GM18951 (cell line): ENCODE measurements around the gene GNAI3.

Experiments used
- POLR2A ChIP-seq: IDR thresholded peaks from 4 replicates; pipeline ENCODE4 v1.6.1; 2011; ENCODE audit warnings: mild to moderate bottlenecking; ENCODE audit not compliant: insufficient read length, insufficient read depth; ENCODE audit errors: extremely low read depth
- in situ Hi-C: fragments of 300-500 bp; cut with MboI; formaldehyde crosslinking; loops from one replicate; pipeline ENCODE4 v1.12.0; 2022; ENCODE audit warnings: low sequenced_read_pairs, mixed read lengths, inconsistent platforms; ENCODE audit not compliant: unreplicated experiment

Gene GNAI3

DNA sequence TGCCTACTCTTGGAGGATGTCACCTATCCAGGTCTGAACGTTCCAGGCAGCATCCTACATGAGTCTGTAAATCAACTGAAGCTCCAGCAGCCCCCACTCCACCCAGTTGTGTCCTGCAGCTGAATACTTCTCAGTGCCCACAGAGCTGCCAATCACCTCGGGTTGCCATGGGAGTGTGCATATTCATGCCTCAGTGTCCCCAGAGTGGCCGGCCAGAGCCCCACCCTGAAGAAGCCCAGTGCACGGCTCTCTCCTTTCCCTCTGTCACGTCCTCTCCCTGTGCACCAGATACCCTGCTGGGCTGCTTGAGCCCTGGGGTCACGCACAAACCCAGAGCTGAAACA is 91.4 kb downstream of the GNAI3 start:
- in situ Hi-C loops, result loop anchor here (5.0 kb wide), 2 partner anchors 98 to 132 kb away; no protein-coding TSS in a partner anchor
- TF ChIP-seq POLR2A, result no peak

DNA sequence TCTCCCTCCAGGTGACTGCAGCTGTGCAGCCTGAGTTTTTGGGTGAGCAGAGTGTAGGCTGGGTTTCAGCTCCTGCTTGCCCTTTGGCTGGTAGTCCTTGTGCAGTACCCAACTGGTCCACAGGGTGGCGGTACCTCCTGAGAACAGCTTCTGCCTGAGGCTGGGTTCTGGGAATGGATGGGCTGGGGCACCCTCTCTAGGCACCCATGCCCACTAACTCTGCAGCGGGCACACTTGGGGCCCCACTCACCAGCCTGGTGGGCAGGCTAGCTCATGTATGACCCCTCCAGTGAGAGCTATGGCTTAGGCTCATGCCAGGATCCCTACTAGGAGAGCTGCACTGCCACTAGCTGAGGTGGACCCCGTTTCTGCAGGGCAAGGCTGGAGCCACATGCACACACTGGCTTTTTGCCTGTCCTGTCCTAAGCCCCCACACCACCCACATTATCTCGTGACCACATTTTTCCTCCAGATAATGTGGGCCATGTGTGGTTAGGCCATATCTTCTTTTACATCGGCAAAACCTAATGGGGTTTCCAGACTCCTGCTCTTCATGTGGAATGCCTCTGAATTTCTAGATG is 92.0 kb downstream of the GNAI3 start:
- no peak for TF ChIP-seq POLR2A
- in situ Hi-C loops, result loop anchor here (5.0 kb wide), 2 partner anchors 98 to 132 kb away; no protein-coding TSS in a partner anchor

DNA sequence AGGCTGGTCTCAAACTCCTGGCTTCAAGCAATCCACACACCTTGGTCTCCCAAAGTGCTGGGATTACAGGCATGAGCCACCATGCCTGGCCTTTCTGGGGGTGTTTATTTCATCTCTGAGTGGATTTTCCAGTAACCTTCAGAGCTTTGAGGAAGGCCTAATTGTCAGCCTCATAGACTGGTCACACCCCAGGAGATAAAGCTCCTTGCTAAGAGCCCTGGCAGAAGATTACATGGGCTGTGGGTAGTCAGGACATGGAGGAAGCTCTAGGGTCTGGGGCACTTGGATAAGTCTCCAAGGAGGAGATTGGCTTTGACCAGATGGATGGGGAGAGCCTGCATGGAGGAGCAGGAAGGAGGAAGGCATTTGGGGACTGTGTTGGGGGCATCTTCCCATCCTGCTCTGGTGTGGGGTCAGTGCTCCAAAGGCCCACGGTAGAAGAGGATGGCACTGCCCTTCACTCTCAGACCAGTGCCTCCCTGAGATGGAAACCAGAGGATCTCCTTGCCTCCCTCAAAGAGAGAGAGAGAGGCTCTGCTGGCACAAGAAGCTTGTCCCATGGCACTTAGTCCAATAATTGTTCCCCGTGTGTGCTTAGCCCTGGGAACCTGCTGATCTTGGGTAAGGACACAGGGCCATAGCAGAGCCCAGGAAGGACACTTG is 92.8 kb downstream of the GNAI3 start:
- in situ Hi-C loops, result loop anchor here (5.0 kb wide), 2 partner anchors 99 to 131 kb away; no protein-coding TSS in a partner anchor
- no peak for TF ChIP-seq POLR2A

DNA sequence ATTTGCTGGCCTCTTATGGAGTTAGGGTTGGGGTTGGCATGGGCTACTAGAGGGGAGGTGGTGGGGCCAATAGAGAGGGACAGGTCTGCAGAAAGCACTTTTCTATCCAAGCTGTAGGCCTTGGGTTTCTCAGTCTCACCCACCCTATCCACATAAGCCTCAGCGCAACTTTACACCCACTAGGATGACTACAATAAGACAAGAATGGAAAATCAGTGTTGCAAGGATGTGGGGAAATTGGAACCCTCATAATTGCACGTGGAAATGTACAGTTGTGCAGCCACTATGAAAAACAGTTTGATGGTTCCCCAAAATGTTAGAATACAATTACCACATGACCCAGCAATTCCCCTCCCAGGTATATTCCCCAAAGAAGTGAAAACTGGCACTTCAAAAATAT is 93.4 kb downstream of the GNAI3 start:
- no peak for TF ChIP-seq POLR2A
- in situ Hi-C loops, result loop anchor here (5.0 kb wide), 2 partner anchors 100 to 130 kb away; no protein-coding TSS in a partner anchor

DNA sequence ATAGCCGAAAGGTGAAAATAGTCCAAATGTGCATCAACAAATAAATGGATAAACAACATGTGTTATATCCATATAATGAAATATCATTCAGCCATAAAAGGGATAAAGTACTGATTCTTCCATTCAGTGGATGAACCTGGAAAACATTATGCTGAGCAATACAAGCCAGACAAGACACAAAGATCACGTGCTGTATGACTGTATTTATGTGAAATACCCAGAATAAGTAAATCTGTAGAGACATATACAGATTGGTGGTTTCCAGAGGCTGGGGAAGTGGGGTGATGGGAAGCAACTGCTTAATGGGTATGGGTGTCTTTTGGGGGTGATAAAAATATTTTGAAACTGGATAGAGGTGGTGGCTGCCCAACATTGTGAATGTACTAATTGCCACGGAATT is 94.2 kb downstream of the GNAI3 start:
- no peak for TF ChIP-seq POLR2A
- in situ Hi-C loops, result loop anchor here (5.0 kb wide), 2 partner anchors 100 to 130 kb away; no protein-coding TSS in a partner anchor

DNA sequence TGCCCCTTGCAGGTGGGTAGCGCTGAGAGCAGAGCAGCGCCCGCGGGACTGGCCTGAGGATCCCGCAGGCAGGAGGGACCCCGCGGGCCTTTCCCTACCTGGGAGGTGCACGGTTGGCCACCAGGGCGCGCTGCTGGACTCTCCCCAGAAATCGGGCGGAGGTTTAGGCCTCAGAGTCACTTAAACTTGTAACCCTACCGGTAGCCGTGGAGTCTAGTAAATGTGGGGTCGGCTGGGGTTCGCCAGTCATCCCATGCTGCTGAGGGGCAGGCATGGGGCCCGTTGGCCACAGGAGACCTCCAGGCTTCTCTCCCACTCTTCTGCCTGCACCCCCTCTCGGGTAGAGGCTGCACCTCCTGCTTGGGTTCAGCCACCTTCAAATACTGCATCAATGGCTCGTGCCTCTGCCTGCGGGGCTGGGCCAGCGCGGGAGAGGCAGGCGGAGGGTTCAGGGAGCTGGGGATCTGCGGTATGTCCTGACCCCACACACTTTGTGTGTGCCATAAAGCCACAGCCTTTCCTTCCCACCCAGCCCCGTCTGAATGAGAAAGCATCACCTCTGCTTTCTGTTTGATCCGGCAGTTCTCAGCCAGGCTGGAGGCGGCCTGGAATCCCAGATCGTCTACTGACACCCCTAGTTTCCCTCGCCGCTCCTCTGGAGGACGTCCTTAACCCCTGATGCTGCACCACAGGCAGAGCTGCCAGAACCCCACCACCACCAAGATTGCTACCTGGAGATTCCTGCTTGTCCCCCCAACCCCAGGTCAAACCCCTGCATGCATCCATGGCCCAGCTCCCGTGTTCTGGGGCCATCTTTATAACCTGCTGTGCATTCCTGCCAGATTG is 95.2 kb downstream of the GNAI3 start:
- TF ChIP-seq POLR2A, result no peak
- in situ Hi-C loops, result loop anchor here (5.0 kb wide), 2 partner anchors 101 to 129 kb away; no protein-coding TSS in a partner anchor

DNA sequence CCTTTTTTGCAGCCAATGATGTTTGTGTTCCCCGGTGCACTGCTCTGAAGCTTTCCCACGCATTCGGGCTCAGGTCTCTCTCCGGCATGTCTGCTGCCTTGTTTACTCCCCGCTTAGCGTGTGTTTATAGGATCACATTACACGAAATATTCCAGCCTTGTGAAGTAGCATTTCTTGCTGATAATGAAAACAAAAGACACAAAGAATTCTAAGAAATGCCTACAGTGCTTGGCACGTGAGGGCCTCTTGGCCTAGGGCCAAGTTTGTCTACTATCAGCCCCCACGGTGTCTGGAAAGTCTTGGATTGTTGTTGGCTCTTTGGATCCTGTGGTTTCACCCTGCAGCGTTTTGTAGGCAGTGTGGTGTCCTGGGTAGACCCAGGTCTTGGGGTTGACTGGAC is 96.3 kb downstream of the GNAI3 start:
- in situ Hi-C loops, result loop anchor here (5.0 kb wide), 2 partner anchors 102 to 128 kb away; no protein-coding TSS in a partner anchor
- TF ChIP-seq POLR2A, result no peak

DNA sequence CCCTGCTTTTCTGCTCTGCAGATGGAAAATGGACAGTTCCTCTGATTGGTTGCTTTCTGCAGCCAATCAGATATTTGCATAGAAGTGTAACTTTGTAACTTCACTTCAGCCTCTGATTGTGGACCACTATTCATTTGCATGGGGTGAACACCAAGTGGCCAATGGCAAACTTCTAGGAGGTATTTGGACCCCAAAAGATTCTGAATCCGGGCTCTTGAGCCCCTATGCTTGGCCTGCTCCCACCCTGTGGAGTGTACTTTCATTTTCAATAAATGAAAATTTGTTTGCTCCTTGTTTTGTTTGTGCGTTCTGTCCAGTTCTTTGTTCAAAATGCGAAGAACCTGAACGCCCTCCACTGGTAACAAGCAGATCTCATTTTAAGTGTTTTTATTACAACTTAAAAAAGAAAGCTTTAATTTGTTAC is 101.1 kb downstream of the GNAI3 start:
- no peak for TF ChIP-seq POLR2A
- in situ Hi-C loops, result no loop called here

DNA sequence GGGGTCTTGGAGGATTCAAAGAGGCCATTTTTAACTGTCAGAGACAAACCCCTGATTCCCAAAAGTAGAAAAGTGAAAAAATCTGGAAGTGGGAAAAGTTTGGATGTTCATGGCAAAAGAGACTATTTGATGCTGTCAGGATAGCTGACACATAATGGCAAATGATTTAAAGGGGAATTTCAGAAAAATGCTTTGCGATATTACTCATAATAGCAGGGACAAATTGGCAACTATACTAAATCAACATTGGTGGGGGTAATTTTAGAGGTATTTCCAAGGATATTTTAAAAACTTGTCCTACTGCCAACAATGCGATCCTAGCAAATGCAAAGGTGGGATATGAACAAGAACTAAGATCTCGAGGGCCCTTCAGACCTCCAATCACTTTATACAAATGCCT is 102.2 kb downstream of the GNAI3 start:
- in situ Hi-C loops, result loop anchor here (10.0 kb wide), 1 partner anchor 334 kb away; the partner anchor contains the start of gene AHCYL1
- TF ChIP-seq POLR2A, result no peak

DNA sequence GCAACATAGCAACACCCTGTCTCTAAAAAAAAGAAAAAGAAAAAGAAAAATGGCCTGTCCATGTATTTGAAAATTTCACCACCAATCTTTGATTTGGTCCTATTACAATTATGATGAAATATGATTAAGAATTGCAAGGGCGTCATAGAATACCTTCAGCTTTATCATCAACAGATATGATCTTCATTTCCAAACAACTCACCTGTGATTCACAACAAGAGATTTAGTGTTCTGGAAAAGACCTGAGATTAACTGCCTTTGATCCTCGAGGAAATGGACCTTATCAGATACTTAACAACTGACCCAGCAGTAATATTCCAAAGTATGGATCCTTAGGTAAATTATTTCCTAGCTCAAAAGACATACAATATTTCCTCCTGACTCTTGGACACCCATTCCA is 104.0 kb downstream of the GNAI3 start:
- in situ Hi-C loops, result loop anchor here (10.0 kb wide), 1 partner anchor 332 kb away; the partner anchor contains the start of gene AHCYL1
- TF ChIP-seq POLR2A, result no peak

DNA sequence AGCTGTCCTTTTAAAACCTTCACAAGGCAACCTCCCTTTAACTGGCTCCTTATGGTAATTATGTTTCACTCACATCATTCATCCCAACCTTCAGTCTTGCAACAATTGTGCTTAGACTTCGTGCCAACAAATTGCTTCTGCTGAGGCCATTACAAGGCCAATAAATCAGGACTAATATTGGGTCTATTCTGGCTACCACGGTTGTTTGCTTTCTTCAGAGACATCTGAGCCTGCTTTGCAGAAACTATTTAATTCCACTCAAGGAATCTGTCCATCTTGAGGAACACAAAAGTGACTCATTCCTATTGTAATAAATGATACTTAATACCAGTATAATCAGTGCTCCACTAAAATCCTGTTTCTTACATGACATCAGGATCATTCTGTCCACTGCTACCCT is 104.9 kb downstream of the GNAI3 start:
- in situ Hi-C loops, result loop anchor here (10.0 kb wide), 1 partner anchor 331 kb away; the partner anchor contains the start of gene AHCYL1
- no peak for TF ChIP-seq POLR2A

DNA sequence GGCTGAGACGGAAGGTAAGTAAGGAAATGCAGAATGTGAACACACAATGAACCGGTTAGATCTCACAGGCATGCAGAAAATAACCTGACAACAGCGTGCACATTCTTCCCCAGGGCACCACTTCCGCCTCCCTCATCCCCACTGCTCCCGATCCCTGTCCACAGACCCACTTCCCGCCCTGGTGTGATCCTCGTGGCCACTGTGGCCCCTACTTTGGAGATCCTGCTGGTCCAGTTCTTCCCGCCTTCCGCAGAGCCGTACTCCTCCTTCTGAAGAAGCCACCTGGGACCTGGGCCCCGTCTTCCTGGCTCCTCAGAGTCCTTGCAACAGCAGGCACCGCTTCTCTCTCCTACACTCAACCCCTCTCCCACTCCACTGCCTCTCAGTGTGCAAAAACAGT is 106.1 kb downstream of the GNAI3 start:
- in situ Hi-C loops, result loop anchor here (10.0 kb wide), 1 partner anchor 330 kb away; the partner anchor contains the start of gene AHCYL1
- no peak for TF ChIP-seq POLR2A
